Measurements from ENCODE around the gene TBPL1.

DNA sequence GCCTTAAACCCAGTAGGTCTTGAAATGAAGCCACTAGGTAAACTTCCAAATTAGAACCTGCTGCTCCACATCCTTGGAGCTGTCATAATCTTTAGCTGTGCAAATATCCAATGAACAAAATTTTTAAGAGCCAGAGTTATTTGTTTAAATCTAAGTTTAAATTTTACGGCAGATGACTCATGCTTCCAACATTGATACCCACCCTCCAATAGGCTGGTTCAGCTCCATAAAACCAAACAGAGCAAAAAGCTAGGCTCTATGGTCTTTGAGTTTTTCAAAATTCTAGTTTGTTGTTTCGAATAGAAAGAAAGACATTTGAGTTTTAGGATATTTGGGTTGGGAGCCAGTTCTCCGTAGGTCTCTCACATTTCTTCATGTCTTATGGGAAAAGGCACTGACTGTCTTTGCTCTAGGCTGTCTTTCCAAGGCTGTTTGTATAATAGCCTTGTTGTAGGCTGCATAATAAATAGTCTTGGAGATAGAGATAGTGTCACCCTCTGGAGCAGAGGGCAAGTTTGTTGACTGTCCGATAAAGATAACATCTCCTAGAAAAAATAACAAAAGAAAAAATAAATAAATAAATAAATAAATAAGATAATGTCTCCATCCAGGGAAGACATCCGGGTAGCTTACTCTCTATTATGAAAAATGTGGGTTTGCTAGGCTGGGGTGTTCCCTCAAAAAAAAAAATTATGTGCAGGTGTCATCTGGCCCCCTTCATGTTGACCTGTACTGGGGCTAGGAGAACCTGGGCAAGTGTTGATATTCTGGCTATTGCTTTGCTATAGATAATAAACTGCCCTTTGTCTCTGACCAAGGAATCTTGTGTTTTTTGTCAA is 62.9 kb downstream of the TBPL1 start:
- TF ChIP-seq, protein P1, sequence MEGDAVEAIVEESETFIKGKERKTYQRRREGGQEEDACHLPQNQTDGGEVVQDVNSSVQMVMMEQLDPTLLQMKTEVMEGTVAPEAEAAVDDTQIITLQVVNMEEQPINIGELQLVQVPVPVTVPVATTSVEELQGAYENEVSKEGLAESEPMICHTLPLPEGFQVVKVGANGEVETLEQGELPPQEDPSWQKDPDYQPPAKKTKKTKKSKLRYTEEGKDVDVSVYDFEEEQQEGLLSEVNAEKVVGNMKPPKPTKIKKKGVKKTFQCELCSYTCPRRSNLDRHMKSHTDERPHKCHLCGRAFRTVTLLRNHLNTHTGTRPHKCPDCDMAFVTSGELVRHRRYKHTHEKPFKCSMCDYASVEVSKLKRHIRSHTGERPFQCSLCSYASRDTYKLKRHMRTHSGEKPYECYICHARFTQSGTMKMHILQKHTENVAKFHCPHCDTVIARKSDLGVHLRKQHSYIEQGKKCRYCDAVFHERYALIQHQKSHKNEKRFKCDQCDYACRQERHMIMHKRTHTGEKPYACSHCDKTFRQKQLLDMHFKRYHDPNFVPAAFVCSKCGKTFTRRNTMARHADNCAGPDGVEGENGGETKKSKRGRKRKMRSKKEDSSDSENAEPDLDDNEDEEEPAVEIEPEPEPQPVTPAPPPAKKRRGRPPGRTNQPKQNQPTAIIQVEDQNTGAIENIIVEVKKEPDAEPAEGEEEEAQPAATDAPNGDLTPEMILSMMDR (IDR thresholded peaks at IDR 0.05) = no peak
- TF ChIP-seq ZFX (IDR thresholded peaks at IDR 0.05; ENCODE audit: borderline replicate concordance) = no peak
